VCaP (cell line): ENCODE results near the gene GBE1.

Experiments
- H3K27ac ChIP-seq: fragments of 450-650 bp; 2 replicates; pipeline ENCODE4 v1.5.1; 2017
- TF ChIP-seq, protein P1 (sequence below): fragments of 450-650 bp; conservative IDR thresholded peaks from 2 replicates; pipeline ENCODE4 v1.5.1; 2017; ENCODE audit warnings: mild to moderate bottlenecking, moderate library complexity

GBE1 gene

DNA sequence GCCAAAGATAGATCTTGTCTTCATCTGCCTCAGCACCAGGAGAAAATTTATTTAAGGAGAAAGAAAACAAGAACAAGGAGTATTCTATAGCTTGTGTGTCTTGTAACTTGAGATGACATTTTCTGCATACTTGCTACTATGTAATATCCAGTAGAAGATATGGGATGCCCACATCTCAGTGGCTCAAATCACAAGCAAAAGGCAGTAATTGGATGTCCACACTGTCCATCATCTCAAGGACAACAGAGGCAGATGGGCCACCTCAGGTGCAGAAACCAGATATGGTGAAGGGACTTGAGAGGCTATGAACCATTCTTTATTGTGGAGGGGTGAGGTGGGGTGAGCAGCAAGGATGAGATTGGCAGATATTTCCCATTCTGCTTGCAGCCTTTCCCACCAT, 309.0 kb downstream of the GBE1 start:
- H3K27ac ChIP-seq: no peak overlapping the region
- TF ChIP-seq, protein P1, sequence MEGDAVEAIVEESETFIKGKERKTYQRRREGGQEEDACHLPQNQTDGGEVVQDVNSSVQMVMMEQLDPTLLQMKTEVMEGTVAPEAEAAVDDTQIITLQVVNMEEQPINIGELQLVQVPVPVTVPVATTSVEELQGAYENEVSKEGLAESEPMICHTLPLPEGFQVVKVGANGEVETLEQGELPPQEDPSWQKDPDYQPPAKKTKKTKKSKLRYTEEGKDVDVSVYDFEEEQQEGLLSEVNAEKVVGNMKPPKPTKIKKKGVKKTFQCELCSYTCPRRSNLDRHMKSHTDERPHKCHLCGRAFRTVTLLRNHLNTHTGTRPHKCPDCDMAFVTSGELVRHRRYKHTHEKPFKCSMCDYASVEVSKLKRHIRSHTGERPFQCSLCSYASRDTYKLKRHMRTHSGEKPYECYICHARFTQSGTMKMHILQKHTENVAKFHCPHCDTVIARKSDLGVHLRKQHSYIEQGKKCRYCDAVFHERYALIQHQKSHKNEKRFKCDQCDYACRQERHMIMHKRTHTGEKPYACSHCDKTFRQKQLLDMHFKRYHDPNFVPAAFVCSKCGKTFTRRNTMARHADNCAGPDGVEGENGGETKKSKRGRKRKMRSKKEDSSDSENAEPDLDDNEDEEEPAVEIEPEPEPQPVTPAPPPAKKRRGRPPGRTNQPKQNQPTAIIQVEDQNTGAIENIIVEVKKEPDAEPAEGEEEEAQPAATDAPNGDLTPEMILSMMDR: no peak

DNA sequence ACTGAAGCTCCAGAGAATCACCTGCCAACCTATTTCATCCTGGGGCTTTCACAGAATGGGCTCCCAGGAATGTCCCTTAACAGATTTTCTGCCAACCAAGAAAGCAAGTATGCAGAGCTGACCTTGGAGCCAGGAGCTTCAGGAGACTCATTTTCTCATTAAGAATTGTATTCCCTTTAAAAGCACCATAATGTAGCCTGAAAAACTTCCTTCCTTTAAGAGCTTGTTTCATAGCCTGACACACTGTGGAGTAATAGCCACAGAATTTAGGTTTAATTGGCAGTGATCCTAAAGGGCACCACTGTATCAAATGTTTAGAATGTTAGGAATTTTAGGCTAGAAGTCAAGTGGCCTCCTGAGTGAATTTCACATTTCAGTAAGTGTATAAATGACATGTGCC, 309.8 kb downstream of the GBE1 start:
- TF ChIP-seq, protein P1: no peak
- H3K27ac ChIP-seq: no peak overlapping the region

DNA sequence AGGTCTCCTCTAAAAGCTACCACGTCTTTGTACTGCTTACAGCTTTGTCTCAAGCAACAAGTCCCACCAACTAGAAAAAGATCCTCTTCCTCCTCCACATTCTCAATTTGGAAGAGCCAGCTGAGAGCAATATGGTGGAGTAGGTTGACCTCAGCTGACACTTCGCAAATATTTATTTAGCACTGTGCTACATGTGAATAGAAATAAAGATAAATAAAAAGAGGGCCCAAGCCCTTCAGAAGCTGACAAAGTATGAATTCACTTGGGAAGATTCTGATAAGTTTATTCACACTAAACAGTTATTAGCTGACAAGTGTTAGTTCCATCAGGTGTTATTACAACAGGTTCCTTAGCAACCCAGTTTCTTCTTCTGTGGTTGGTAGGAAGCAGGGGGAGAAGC, 310.3 kb downstream of the GBE1 start:
- no peak overlapping the region for H3K27ac ChIP-seq
- TF ChIP-seq, protein P1: no peak

DNA sequence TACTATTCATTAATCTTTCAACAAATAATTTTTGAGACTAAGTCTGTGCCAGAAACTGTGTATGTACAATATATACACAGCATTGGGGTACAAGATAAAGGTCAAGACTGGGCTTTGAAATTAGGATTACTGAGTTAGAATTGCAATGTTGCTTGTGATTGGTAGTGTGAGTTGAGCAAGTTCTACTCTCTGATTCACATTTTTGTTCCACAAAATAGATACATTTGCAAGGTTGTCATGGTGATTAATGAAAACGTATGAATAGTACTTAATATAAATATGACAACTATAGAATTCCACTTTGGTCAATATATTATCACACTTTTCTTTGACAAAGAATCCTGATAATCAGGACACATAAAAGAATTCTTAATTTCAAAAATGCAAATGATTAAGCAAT, 314.6 kb downstream of the GBE1 start:
- TF ChIP-seq, protein P1: no peak
- no peak overlapping the region for H3K27ac ChIP-seq

DNA sequence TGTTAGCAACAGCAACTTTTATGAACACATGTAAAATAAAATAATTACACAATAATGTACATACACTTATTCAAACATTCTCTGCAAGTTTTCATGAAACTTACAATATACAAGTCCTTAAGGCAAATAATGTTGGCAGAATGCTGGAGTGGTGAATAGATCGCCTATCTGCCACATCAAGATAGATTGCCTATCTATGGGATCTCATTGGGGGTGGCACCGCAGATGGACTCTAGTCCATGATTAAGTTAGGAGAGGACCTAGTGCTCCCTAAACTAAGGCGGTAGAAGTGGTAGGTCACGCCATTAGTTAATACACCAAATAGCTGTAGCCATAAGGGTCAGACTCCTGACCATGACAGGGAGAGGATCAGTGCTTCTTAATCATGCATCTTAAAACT, 315.7 kb downstream of the GBE1 start:
- no peak overlapping the region for H3K27ac ChIP-seq
- TF ChIP-seq, protein P1: no peak

DNA sequence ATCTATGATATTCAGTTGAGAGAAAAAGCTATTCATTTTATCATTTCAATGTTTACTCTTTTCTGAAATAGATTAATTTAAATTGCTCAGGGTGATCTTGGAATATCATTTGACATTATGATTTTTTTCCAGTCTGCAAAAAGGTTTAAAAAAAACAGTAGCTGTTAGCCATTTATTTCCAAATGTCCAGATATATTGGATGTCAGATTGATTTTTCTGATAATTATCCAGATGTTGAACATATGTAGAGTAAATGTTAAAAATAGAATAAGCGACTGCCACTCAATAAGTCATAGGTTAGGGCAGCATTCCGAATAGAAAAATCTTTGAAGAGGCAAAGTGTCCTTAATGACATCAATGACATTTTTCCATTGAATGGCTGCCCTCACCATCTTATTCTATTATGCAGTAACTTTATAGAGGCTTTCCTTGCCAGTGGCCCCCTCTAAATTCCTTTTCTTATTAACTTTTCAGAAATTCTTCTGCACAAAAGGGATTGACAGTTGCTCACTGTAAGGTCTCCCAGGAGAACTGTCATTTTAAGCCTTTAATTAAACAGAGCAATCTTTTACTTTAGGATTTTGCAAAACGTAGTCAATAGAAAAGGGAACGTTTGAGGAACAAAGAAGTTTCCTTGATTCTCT, 316.5 kb downstream of the GBE1 start:
- TF ChIP-seq, protein P1: no peak
- no peak overlapping the region for H3K27ac ChIP-seq

DNA sequence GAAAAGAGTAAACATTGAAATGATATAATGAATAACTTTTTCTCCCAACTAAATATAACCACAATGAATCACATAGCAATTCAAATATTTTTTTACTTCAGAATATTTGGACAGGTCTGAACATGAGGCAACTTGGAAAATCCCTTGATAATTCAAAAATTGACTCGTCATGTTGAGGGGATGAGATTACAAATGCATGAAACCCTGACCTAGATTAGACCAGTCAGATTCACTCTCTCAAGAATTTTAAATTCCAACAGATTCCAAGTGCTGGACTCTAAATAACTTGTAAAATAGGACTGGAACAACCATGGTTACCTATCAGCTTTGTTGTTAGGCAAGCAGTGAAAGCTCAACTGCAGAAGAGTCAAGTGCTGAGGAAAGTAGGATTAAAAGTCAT, 317.5 kb downstream of the GBE1 start:
- TF ChIP-seq, protein P1: no peak
- H3K27ac ChIP-seq: no peak overlapping the region

DNA sequence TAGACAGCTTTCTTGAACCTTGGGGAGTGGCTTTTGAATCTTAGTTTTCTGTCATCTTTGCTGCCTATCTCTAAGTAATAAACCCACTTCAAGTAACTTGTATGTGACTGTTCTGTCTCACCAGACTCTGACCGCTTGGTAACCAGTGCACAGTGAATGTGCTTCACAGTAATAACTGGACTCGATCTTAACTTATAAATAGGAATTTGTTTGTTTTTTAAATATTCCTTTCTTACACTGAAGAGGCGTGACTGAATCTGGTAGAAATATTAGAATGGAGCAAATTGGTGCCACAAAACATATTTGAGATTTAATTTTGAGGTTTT, 318.0 kb downstream of the GBE1 start:
- no peak overlapping the region for H3K27ac ChIP-seq
- TF ChIP-seq, protein P1: no peak
